HuH-7.5 (cell line): ENCODE measurements around the gene FCGR2B.
"Not testable (repeated sequence)": the region's sequence is repeated elsewhere in the genome, so short reads cannot be mapped to it uniquely, and the experiment has no call there.

Experiments
- DNase-seq: peaks from one replicate; pipeline ENCODE4 v3.0.0; 2011; ENCODE audit warnings: low spot score

FCGR2B gene

GRCh38 chr1:161706113-161706481, 43.2 kb downstream of the FCGR2B start:
- no peak for DNase-seq

- DNase-seq: no peak
Observed at GRCh38 chr1:161706482-161707347, 43.8 kb downstream of the FCGR2B start, which contains the start of gene FCRLA. Gene FCRLA (plus strand): TSS chr1:161707229. CDS start chr1:161707265, 36 bp downstream.

GRCh38 chr1:161707503-161707902, 44.6 kb downstream of the FCGR2B start:
- no peak for DNase-seq

DNA sequence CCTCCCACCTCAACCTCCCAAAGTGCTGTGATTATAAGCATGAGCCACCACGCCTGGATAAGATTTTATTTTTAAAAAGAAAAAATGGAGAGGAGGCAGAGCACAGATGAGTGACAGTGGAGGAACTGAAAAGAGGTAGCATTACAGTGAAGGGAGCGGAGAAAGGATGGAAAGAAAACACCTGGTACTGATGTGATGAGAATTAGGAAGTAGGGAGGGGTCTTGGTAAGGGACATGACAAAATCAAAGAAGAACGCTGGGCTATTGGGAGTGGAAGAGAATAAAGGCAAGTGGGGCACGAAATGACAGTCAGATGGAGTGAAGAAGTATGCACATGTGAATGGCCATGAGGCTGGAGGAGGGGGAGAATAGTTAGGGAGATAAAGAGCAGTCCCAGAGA, 46.4 kb downstream of the FCGR2B start:
- DNase-seq: no peak

DNA sequence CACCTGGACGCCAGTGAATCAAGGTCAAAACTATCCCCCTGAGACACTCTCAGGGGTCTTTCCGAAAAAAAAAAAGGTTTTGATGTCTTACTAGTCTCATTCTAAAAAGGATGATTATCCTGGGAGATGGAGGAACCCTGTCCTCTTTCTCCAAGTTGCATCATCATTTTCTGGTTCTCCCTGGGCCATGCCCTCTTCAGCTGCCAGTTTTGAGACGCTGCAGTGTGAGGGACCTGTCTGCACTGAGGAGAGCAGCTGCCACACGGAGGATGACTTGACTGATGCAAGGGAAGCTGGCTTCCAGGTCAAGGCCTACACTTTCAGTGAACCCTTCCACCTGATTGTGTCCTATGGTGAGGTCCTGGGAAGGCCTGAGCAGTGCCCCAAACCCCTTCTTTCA, 47.6 kb downstream of the FCGR2B start:
- no peak for DNase-seq

DNA sequence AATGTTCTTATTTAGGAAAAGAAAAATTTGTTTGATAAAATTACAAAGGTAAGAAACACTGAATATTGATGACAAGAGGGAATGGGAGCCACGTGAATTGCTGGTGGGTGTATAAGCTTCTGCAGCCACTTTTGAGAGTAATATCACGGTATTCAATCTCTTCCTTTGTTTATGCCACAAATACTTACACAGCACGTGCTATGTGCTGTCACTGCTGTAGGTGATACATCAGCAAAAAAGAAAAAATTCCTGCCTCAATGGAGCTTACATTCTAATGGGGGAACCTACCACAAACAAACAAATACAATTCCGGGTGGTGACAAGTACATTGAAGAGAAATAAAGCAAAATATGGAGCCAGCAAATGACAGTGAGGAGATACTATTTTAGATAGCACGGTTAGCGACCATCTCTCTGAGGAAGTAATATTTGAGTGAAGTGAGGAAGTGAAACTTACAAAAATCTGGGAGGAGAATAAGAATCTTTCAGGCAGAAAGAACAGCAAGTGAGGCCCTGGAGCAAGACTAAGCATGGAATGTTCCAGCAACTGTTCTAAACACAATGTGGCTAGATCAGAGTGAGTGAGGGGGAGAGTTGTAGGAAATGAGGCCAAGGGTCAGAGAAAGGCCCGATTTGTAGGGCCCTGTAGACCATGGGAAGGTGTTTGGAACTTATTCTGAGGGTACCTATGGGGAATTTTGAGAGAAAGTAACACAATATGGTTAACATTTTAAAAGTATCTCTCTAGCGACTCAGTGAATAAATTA, 55.8 kb downstream of the FCGR2B start:
- DNase-seq: no peak

DNA sequence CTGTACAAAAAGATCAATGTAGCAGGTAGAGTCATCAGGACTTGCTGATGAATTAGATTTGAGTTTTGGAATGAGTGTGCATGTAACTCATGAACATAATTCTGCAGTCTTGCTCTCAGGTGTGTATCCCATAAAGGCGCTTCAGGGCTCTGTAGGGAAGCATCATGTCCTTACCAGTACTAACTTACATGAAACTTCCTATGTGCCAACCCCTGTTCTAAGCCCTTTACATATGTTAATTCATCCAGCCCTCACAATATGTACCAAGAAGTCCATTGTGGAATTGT, 56.3 kb downstream of the FCGR2B start:
- DNase-seq: no peak

GRCh38 chr1:161720422-161720821, 57.5 kb downstream of the FCGR2B start:
- no peak for DNase-seq

- DNase-seq: no peak
Observed at GRCh38 chr1:161720956-161721737, 58.2 kb downstream of the FCGR2B start, which contains the start of gene FCRLB. Gene FCRLB (plus strand): TSS chr1:161721544. CDS start chr1:161722673, 1,129 bp downstream.

GRCh38 chr1:161721738-161722343, 58.9 kb downstream of the FCGR2B start:
- DNase-seq: no peak

DNA sequence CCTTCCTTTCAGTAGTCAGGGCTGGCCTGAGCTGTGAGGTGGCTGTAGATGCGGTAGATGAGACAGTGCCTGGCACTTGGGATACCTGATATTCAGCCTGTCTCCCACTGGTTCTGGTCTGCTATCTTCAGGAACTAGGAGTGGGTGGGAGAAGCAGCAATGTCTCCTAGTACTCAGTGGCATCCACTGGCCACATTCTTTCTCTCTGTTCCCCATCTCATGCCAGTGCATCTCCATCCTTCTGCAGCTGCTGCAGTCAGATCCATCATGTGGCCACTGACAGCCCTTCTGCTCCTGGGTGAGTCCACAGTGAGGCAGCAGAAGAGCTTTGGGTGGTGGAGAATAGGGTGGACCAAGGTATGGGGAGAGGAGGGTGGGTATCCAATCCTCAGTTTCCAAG, 59.5 kb downstream of the FCGR2B start:
- no peak for DNase-seq

DNA sequence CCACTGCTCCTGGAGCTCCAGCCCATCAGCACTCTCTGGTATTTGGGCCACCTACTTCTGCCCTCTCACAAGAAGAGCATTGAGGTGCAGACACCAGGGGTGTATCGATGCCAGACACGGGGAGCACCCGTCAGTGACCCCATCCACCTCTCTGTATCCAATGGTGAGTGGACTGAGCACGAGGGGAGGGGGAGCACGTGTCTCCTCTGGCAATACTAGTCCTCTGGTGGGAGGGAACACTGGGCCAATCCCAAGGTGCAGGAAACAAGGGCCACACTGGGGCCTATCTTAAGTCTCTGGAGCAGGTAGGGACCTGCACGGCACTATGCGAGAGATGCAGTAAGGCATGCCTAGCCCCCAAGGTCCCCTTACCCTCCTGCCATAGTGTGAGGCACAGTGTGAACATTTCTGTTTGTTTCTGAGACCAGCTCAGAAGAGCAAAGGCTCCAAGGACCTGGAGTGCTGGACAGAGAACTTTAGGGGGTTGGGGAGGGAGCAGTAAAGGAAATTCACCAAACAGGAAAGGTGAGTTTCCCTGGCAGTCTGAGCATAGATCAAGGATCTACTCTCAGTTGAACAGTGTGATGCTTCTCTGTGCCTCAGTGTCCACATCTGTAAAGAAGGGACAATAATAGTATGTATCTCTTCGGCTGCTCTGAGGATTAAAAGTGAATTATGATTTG, 60.7 kb downstream of the FCGR2B start:
- DNase-seq: no peak

DNA sequence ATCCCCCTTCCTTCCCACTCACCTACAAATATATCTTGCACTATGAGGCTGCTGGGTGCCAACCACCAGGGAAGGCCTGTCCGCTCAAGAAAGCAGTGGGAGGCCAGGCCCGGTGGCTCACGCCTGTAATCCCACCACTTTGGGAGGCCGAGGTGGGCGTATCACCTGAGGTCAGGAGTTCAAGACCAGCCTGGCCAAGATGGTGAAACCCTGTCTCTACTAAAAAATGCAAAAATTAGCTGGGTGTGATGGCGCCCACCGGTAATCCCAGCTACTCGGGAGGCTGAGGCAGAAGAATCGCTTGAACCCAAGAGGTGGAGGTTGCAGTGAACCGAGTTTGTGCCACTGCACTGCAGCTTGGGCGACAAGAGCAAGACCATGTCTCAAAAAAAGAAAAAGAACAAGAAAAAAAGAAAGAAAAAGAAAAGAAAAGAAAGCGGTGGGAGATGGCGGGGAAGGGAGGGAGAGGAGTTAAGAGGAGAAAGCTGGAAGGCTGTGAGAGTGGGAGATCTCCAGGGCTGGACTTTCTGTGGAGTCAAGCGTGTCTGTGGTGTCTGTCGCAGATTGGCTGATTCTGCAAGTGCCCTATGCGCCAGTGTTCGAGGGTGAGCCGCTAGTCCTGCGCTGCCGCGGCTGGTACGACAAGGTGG, 62.4 kb downstream of the FCGR2B start:
- not testable (repeated sequence) for DNase-seq

GRCh38 chr1:161725908-161726472, 63.0 kb downstream of the FCGR2B start:
- peak; percentile 22 for DNase-seq

GRCh38 chr1:161726473-161727255, 63.7 kb downstream of the FCGR2B start:
- peak; percentile 64 for DNase-seq

DNA sequence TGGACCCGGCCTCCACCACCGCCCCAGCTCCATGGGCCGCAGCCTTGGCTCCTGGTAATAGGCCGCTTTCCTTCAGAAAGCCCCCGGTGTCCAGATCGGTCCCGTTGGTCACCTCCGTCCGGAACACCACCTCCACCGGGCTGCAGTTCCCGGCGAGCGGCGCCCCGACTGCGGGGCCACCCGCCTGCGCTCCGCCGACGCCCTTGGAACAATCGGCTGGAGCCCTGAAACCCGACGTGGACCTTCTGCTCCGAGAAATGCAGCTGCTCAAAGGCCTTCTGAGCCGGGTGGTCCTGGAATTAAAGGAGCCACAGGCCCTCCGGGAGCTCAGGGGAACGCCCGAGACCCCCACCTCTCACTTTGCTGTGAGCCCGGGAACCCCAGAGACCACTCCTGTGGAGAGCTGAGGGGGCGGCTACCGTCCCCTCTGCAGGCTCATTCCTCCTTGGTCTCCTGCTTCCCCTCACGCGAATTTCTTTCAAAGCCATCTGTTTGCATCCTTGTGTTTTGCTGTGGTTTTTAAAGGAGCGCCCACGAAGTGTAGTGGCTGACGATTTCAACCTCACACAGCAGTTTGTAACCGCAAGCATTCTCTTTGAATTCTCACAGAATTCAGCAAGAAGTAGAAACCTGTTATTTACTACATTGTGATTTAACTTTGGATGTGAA, 64.4 kb downstream of the FCGR2B start:
- DNase-seq: no peak
